SIG-M5 treated with dmso at 0.1 percent for 504 hours (cell line): Measurements from ENCODE around the gene ZNF804B.

Source experiments
- DNase-seq: peaks from one replicate; lab custom pipeline; 2025; ENCODE audit not compliant: unreplicated experiment; lab: John Stamatoyannopoulos, UW

Gene ZNF804B

DNA sequence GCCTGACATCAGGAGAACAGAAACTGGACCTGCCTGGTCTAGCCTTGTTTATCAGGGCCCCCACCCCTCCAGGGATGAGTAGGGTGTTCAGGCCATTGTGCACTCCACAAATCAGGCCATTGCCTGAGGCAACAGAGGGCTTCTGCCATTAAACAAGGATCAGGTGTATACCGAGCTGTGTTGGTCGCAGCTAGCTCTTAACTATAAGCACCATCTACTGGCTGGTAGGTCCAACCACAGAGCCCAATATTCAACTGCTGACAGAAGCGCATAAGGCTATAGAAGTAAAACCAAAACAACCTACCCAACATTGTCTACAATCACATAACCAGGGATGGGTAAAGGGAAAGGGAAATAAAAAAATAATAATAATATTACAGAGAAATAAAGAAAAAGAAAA, 487.7 kb downstream of the ZNF804B start:
- DNase-seq = no peak

DNA sequence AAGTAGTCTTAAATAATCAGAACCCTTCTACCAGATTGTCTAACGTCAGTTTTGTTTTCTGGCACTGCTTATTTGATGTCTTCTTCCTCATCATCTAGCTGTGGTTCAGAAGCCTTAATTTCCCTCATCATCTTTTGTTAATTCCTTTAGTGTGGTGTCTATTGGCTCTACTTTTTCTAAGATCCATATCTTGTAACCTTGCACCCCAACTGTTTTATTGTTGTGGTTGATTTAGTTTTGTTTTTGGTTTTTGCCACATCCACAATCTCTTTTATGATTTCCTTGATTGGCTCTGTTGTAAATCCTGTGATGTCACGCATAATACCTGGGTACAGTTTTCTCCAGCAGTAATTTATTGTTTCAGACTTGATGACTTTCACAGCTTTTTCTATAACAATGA, 499.6 kb downstream of the ZNF804B start:
- no peak for DNase-seq

DNA sequence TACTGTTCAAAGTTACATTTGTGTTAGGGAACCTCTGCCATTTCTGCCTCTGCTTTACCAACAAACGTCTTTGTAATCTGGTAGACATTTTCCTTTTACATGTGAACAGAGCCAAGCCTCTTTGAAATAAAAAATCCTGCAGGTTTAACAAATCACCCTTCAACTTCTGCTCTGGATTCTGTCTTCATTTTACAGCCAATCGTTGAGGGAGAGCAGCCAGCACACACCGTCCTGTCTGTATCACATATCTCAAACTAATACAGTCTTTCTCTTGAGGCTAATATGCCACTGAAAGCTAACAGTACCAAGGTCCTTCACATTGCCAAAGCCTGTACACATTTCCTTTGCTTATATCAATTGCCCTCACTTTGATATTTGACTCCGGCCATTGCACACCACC, 504.6 kb downstream of the ZNF804B start:
- DNase-seq = no peak

DNA sequence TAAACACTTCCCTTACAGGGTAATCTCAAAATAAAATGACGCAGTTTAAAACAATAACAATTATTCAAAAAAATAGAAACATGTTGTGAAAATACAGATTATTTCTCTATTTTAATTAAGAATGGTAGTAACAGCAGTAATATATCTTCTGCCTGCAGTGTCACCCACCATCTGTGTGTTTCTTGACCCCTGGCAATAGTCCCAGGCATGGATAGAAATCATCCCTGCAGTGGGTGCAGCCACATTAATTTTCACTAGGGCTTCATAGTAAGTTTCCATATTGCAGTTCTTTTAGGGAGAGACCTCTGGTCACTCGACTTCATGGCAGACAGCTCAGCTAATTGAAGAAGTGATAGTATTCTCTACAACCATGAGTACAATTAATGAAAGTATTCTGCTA, 506.1 kb downstream of the ZNF804B start:
- no peak for DNase-seq

DNA sequence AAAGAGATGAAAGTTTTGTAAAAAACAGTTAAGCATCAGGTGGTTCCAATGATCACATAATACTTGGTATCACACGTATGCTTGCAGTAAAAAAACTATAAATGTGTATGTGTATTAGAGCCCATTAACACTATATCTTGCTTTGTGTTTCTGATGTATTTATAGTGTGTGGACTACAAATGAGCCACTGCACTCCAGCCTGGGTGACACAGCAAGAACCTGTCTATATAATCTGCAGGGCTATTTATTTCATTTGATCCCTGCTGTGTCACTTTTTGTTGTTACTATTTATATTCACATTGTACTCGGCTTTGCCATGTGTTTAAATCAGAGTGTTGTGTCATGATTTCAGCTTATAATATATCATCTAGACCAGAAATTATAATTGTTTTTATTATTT, 523.8 kb downstream of the ZNF804B start:
- DNase-seq = no peak

DNA sequence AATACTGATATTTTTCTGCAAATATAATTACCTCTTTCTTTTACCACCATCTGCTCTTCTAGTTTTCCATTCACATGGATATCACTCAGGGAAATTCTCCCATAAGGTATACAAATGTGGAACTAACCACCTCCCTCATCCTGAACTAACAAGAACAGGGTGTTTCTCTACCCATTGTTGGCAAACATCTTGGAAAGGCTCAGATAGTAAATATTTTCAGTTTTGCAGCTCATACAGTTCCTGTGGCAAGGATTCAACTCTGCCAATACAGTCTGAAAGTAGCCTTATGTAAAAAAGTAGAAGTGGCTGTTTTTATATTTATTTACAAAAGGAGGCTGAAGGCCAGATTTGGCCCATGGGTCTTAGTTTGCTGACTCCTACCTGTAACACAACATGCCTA, 549.0 kb downstream of the ZNF804B start:
- no peak for DNase-seq

DNA sequence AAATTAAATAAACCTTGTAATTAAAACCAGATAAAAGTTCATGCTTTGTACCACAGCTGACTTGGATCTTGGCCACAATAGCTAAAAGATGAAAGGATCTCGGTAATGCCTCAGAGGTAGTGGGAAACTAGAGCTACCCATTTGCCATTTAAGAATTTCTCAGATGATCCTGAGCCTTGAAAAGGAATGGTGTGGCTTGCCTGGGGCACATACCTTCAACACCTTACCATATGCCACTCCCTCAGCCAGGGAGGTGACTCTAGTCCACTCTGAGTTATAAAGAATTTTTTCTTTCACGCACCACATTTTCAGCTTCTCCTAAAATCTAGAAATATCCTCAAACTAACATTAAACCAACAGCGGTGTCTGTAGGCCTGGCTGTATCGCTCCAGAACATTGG, 552.4 kb downstream of the ZNF804B start:
- DNase-seq = no peak

DNA sequence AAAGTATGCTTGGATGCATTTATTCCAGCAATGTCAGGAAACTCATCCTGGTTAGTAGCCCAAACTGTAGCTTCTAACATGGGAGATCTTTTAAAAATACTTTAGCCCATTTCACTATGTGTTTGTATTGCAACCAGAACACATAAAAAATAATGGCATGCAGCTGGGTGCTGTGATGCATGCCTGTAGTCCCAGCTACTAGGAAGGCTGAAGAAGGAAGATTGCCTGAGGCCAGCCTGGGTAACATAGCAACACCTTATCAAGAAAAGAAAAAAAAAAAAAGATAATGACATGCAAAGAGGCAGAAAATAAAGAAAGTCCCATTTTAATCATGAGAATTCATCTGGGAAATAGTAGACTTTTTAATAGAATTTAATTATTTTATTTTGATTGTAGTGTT, 553.1 kb downstream of the ZNF804B start:
- no peak for DNase-seq

DNA sequence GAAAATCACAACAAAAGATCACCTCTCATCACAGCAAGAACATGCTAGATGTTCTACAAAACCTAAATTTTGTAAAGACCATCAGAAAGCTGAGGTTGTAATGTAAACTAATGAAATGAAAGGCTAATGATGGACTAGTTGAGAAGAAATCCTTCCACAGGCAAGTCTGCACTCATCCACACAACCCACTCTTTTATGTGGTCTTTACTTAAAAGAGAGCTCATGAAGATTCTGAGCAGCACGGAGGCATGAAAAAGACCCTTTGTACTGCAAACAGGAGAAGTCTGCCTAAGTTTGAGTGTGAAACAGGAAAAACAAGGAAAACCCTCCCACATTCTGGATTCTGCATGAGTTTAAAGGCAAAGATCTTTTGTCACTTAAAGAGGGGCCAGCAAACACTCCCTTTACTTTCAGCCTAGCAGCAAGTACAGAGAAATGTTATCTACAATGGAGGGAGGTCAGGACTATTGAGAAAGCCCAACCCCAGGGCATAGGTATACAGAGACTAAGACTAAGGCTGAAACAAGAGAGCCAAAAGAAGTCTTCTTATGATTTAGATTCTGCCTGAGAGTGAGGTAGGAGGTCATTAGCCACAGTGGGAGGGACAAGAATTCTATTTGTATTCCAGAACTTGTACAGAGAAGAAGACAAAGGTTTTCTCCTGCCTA, 557.2 kb downstream of the ZNF804B start:
- DNase-seq = no peak

DNA sequence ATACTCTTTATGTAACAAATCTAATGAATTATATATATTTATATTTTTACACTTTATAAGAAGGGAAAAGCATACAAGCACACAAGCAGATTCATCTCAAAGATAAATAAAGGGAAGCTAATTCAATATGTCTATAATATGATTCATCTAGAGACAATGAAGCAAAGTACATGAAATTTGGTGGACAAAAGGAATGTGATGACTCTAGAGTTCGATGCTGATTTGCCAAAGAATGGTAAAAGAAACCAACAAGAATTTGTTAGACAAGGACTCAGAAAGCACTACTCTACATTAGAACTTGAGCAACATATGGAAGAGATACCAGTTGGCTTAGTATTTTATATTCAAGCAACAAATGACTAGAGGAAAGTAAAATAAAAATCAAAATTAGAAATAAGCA, 572.5 kb downstream of the ZNF804B start:
- no peak for DNase-seq

DNA sequence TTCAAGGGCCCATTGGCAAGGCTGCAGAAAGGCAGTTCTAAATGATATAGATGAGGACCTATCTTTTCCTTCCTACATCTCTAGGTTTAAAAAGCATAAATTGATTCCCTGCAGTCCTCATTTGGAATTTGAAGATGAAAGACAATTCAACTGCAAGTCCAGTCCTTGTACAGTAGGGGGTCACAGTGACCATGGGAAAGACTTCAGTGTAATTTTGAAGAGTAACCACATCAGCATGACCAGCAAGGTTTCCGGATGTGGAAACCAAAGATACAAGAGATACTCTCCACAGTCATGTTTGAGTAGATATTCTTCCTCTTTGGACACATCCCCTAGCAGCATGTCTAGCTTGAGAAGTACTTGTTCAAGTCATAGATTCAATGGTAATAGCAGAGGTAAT, 575.3 kb downstream of the ZNF804B start:
- no peak for DNase-seq

DNA sequence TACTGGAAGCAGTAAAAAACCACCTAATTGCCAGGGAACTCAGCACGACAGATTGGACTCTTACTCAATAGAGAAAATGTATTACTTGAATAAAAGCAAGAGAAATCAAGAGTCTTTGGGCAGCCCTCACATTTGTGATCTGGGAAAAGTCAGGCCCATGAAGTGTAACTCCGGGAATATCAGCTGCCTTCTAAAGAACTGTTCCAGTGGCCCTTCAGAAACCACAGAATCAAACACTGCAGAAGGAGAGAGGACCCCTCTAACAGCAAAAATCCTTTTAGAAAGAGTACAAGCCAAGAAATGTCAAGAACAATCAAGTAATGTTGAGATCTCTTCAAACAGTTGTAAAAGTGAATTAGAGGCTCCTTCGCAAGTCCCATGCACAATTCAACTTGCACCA, 576.0 kb downstream of the ZNF804B start:
- no peak for DNase-seq

DNA sequence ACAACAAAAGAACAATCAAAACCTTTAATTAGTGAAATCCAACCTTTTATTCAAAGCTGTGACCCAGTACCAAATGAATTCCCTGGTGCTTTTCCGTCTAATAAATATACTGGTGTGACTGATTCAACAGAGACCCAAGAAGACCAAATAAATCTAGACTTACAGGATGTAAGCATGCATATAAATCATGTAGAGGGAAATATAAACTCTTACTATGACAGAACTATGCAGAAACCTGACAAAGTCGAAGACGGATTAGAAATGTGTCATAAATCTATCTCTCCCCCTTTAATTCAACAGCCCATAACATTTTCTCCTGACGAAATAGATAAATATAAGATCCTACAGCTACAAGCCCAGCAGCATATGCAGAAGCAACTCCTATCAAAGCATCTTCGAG, 576.6 kb downstream of the ZNF804B start:
- DNase-seq = no peak

DNA sequence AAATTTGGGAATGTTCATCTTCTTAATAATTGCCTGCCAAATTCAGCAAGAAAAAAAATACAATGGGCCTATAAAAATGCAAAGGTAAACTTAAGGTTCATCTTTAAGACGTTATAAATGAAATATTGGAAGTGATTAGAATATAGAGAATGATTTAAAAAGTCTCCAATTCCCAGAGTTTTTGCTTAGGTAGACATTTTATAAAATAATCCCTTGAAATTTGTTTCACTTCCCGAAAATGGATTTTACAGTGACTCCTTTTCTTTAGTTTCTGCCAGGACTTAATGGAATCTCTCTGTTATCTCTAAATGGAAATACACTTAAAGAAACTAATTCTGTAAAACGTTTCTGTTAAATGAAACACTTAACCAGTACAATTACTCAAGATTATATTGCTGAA, 580.2 kb downstream of the ZNF804B start:
- no peak for DNase-seq

DNA sequence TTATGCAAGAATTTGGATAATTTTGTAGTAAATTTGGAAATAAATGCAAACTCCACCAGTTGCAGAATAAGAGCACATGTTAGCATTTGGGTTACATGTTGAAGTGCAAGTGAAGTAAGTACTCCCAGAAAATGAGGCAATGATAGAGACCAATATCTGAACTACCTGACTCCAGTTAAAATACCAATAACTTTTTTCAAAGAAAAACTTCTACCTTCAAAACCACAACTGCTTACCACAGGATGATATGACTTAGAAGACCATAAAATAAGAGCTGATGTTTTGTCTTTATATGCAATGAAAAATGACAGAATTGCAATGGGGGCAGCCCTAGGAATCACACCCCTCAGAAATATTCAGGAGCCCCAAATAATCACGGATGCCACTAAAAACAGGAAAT, 597.6 kb downstream of the ZNF804B start:
- DNase-seq = no peak

DNA sequence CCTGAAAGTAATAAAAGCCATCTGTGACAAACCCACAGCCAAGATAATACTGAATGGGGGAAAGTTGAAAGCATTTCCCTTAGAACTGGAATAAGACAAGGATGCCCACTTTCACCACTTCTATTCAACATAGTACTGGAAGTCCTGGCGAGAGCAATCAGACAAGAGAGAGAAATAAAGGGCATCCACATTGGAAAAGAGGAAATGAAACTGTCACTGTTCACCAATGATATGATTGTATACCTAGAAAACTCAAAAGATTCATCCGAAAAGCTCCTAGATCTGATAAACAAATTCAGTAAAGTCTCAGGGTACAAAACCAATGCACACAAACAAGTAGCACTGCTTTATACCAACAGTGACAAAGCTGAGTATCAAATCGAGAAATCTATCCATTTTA, 617.7 kb downstream of the ZNF804B start:
- no peak for DNase-seq

DNA sequence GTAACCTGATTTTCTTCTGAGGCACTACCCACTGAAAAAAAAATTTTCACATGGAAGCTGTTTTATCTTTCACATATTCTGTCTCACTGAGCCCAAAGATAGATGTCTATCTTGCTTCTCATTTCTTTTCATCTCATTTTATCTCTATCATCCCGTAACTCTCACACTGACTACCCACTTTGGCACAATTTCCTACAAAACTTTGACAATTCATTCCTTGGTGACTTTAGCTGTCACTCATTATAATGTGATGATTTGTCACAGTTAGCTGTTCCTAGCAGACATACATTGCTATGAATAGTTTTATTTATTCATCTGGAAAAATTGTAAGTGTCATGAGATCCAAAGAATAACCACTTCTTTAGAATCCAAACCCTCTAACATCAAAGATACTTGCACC, 625.9 kb downstream of the ZNF804B start:
- no peak for DNase-seq
